MM.1S (cell line): ENCODE results near the gene CASKIN1.
"Not testable (repeated sequence)": the region's sequence is repeated elsewhere in the genome, so short reads cannot be mapped to it uniquely, and the experiment has no call there.

Experiments
- EZH2 ChIP-seq: fragments of 300-600 bp; sonication (generic); optimal IDR thresholded peaks from 2 replicates; pipeline ENCODE3; 2017; ENCODE audit warnings: low read depth, mild to moderate bottlenecking, antibody characterized with exemption, low read length, mixed read lengths
- TF ChIP-seq, protein P1 (sequence below): fragments of 300-600 bp; sonication (generic); IDR thresholded peaks from 2 replicates; pipeline ENCODE4 v1.5.1; 2016; ENCODE audit warnings: antibody characterized with exemption, low read length, mixed read lengths

DNA sequence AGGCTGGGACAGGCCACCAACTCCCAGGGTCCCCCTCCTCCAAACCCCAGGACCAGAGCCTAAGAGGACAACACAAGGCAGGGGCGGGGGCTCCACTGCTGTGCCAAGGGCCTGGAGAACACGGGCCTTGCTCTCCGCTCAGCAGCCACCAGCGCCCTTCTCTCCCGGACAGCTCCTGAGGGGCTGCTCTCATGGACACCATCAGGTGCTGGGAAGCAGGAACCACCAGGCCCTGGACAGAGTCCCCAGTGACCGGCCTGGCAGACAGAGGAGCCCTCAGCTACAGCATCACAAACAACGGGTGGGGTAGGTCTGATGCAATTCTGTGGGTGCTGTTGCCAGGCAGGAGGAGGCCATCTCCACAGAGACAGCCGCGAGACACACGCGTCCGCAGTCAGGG, 62.6 kb downstream of the CASKIN1 start:
- TF ChIP-seq, protein P1, sequence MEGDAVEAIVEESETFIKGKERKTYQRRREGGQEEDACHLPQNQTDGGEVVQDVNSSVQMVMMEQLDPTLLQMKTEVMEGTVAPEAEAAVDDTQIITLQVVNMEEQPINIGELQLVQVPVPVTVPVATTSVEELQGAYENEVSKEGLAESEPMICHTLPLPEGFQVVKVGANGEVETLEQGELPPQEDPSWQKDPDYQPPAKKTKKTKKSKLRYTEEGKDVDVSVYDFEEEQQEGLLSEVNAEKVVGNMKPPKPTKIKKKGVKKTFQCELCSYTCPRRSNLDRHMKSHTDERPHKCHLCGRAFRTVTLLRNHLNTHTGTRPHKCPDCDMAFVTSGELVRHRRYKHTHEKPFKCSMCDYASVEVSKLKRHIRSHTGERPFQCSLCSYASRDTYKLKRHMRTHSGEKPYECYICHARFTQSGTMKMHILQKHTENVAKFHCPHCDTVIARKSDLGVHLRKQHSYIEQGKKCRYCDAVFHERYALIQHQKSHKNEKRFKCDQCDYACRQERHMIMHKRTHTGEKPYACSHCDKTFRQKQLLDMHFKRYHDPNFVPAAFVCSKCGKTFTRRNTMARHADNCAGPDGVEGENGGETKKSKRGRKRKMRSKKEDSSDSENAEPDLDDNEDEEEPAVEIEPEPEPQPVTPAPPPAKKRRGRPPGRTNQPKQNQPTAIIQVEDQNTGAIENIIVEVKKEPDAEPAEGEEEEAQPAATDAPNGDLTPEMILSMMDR, result not testable (repeated sequence)
- TF ChIP-seq EZH2, result not testable (repeated sequence)
